OCI-LY3 (cell line): ENCODE results near the gene SIRPG.
A peak's percentile ranks its signal among the peaks of the same experiment; 100 is the strongest.

ENCODE experiments used
- H2AFZ ChIP-seq: fragments of 200-600, 300-600 bp; shearing (Covaris generic); 2 replicates; pipeline ENCODE4 v1.6.0; 2014; ENCODE audit warnings: antibody characterized with exemption, low read depth, low read length
- H3K27ac ChIP-seq: fragments of 200-600, 300-600 bp; sonication (generic); 2 replicates; pipeline ENCODE4 v1.5.1; 2014; ENCODE audit warnings: mild to moderate bottlenecking, low read length, moderate library complexity, mixed read lengths
- H3K27me3 ChIP-seq: fragments of 200-600, 300-600 bp; sonication (generic); 2 replicates; pipeline ENCODE4 v1.6.1; 2014; ENCODE audit warnings: low read depth, low read length, mixed read lengths
- H3K36me3 ChIP-seq: fragments of 200-600, 300-600 bp; sonication (generic); replicated peaks from 2 replicates; pipeline ENCODE3; 2014; ENCODE audit warnings: low read depth, low read length, mixed read lengths
- H3K4me1 ChIP-seq: fragments of 300-600, 200-600 bp; sonication (generic); 2 replicates; pipeline ENCODE4 v1.6.1; 2014; ENCODE audit warnings: low read length, mixed read lengths
- H3K4me2 ChIP-seq: fragments of 200-600, 300-600 bp; sonication (generic); 2 replicates; pipeline ENCODE4 v1.6.1; 2014; ENCODE audit warnings: low read length, mixed read lengths
- H3K4me3 ChIP-seq: fragments of 300-600, 200-600 bp; sonication (generic); 2 replicates; pipeline ENCODE4 v1.5.1; 2014; ENCODE audit warnings: antibody characterized with exemption, mild to moderate bottlenecking, low read length, moderate library complexity
- H3K79me2 ChIP-seq: fragments of 300-600, 200-600 bp; shearing (Covaris generic); 2 replicates; pipeline ENCODE4 v1.6.1; 2014; ENCODE audit warnings: mild to moderate bottlenecking, low read length, mixed read lengths
- H3K9ac ChIP-seq: fragments of 300-600, 200-600 bp; shearing (Covaris generic); 2 replicates; pipeline ENCODE4 v1.6.0; 2014; ENCODE audit warnings: mild to moderate bottlenecking, low read length, moderate library complexity
- H3K9me3 ChIP-seq: fragments of 200-600, 300-600 bp; shearing (Covaris generic); 2 replicates; pipeline ENCODE4 v1.6.1; 2014; ENCODE audit warnings: low read length, mixed read lengths; ENCODE audit not compliant: insufficient read depth
- H4K20me1 ChIP-seq: fragments of 200-600, 300-600 bp; sonication (generic); 2 replicates; pipeline ENCODE4 v1.6.1; 2016; ENCODE audit warnings: low read length, mixed read lengths; ENCODE audit not compliant: insufficient read depth
- EZH2phosphoT487 ChIP-seq: fragments of 200-600 bp; shearing (Covaris generic); IDR thresholded peaks from 2 replicates; pipeline ENCODE4 v1.6.1; 2018; ENCODE audit warnings: antibody characterized with exemption, mixed run types, low read depth
- TF ChIP-seq, protein P1 (sequence below): fragments of 200-600, 300-600 bp; sonication (generic); IDR thresholded peaks from 2 replicates; pipeline ENCODE4 v1.5.1; 2014; ENCODE audit warnings: antibody characterized with exemption, low read length, low read depth

The SIRPG gene

DNA sequence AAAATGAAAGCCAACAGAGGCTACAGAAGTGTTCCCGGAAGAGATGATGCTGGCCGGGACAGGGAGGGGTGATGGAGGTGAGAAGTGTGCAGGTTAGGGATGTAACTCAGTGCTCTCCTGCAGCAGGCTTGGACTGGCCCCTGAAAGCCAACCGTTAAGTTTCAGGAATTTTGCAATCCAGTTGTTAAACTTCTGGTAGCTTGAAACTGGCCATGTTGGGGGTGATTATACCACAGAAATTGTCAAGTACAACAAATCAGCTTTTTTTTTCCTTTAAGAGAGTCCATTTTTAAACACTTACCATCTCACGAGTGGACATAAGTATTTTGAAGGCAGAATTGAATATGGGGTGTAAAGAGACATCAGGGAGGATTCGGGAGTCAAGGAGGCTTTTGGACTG, 29.0 kb downstream of the SIRPG start:
- TF ChIP-seq, protein P1, sequence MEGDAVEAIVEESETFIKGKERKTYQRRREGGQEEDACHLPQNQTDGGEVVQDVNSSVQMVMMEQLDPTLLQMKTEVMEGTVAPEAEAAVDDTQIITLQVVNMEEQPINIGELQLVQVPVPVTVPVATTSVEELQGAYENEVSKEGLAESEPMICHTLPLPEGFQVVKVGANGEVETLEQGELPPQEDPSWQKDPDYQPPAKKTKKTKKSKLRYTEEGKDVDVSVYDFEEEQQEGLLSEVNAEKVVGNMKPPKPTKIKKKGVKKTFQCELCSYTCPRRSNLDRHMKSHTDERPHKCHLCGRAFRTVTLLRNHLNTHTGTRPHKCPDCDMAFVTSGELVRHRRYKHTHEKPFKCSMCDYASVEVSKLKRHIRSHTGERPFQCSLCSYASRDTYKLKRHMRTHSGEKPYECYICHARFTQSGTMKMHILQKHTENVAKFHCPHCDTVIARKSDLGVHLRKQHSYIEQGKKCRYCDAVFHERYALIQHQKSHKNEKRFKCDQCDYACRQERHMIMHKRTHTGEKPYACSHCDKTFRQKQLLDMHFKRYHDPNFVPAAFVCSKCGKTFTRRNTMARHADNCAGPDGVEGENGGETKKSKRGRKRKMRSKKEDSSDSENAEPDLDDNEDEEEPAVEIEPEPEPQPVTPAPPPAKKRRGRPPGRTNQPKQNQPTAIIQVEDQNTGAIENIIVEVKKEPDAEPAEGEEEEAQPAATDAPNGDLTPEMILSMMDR = no peak
- TF ChIP-seq EZH2phosphoT487 = no peak
- no peak overlapping the region for H3K9ac ChIP-seq
- H2AFZ ChIP-seq = no peak overlapping the region
- peaks cover 27% of the 10 kb centered on the region for H3K4me1 ChIP-seq
- no peaks in the 10 kb centered on the region for H4K20me1 ChIP-seq
- H3K36me3 ChIP-seq = no peaks in the 10 kb centered on the region
- no peak overlapping the region for H3K4me2 ChIP-seq
- peaks cover 10% of the 10 kb centered on the region for H3K27me3 ChIP-seq
- H3K27ac ChIP-seq = no peak overlapping the region
- no peaks in the 10 kb centered on the region for H3K9me3 ChIP-seq
- no peaks in the 10 kb centered on the region for H3K79me2 ChIP-seq
- no peak overlapping the region for H3K4me3 ChIP-seq

DNA sequence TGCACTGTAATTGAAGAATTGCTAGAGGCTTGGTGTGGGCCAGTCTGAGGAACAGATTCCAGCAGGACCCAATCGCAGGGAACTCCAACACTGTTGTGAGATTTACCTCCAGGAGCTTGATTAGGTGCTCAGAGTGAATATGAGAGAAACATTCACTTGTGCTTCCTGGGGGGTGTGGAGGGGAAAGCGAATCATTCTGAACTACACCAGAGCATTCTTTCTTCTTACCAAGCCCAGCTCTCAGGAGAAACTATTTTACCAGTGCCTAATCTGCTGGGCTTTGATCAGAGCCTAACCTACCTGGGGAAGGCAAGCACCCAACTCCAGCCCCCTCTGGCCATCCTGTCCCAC, 30.4 kb downstream of the SIRPG start:
- Histone ChIP-seq H2AFZ (no peak overlapping the region), H3K27me3 (peaks cover 10% of the 10 kb centered on the region), H3K4me3 (no peak overlapping the region), H3K27ac (no peak overlapping the region), H3K9ac (no peak overlapping the region), H4K20me1 (no peaks in the 10 kb centered on the region), H3K4me2 (no peak overlapping the region), H3K4me1 (peaks cover 42% of the 10 kb centered on the region), H3K79me2 (no peaks in the 10 kb centered on the region), H3K9me3 (no peaks in the 10 kb centered on the region), H3K36me3 (no peaks in the 10 kb centered on the region)
- TF ChIP-seq EZH2phosphoT487 = no peak
- TF ChIP-seq, protein P1 = no peak

DNA sequence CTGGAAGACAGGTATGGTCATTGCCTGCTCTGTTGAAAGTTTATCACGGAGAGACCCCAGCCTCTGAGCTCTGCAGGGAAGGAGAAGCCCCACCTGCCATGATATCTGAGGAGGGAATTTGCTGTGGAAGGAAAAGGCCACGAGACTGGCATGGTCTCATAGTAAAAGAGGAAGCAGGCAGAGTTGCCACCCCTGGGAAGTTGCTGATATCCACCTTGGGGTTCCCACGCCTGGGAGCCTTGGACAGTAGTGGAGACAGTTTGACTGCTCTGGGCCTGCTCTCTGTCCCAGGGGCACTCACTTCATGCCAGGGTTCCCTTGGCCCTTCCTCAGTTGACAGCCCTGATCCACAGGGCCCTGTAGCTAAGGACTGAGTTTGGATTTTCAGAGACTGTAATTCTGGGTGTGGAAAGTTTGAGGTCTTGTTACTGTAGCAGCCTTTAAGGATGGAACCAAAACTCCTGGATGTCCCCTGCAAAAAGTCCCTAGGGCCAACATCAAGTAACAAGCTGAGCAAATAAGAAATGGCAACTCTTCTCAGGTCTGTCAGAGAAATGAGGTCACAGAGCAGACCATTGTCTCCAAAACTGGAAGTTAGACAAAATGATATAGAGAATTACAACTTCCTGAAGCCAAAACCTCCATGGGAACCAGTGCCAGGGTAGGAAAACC, 30.9 kb downstream of the SIRPG start:
- Histone ChIP-seq H3K9me3 (no peaks in the 10 kb centered on the region), H3K27me3 (peaks cover 10% of the 10 kb centered on the region), H4K20me1 (no peaks in the 10 kb centered on the region), H3K4me3 (no peak overlapping the region), H3K4me1 (peaks cover 47% of the 10 kb centered on the region), H2AFZ (no peak overlapping the region), H3K27ac (no peak overlapping the region), H3K36me3 (no peaks in the 10 kb centered on the region), H3K79me2 (no peaks in the 10 kb centered on the region), H3K9ac (no peak overlapping the region), H3K4me2 (no peak overlapping the region)
- TF ChIP-seq EZH2phosphoT487 = no peak
- TF ChIP-seq, protein P1 = no peak

DNA sequence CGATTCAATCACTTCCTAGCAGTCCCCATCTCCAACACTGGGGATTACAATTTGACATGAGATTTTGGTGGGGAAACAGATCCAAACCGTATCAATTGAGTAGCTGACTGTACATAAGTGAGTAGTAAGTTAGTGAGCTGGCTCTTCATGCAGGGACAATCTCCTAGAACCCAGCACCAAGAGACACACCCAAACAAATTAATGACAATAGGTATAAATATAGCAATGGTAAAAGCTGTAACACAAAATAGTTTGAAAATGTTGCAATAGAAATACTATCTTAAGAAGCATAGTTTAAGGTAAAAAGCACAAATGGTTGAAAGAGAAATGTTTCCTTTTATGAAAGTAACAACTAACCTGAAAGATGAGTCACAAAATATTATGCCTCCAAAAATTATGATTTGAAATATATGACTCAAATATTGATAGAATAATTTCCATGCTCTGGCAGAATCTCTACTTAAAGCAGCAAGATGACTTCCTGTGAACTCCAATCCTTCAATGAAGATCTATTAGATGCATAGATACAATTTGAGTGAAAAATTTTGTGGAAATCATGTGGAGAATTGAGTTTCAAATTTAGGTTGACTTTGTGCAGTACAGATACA, 32.4 kb downstream of the SIRPG start:
- Histone ChIP-seq H3K9ac (no peak overlapping the region), H3K4me3 (no peak overlapping the region), H3K79me2 (no peaks in the 10 kb centered on the region), H3K9me3 (no peaks in the 10 kb centered on the region), H2AFZ (no peak overlapping the region), H4K20me1 (no peaks in the 10 kb centered on the region), H3K27ac (no peak overlapping the region), H3K27me3 (peaks cover 10% of the 10 kb centered on the region), H3K4me2 (peak overlapping the region; percentile 34), H3K36me3 (no peaks in the 10 kb centered on the region), H3K4me1 (peaks cover 55% of the 10 kb centered on the region)
- TF ChIP-seq EZH2phosphoT487 = no peak
